GM18867 (cell line): ENCODE data around the gene ACLY.
"Not testable (repeated sequence)": the region's sequence is repeated elsewhere in the genome, so short reads cannot be mapped to it uniquely, and the experiment has no call there.

Experiments used
- ATAC-seq: cut with Tn5 transposase; IDR thresholded peaks from one replicate; pipeline ENCODE4 v1.9.1; 2021; ENCODE audit warnings: mild to moderate bottlenecking, moderate library complexity; ENCODE audit not compliant: unreplicated experiment

ACLY gene

DNA sequence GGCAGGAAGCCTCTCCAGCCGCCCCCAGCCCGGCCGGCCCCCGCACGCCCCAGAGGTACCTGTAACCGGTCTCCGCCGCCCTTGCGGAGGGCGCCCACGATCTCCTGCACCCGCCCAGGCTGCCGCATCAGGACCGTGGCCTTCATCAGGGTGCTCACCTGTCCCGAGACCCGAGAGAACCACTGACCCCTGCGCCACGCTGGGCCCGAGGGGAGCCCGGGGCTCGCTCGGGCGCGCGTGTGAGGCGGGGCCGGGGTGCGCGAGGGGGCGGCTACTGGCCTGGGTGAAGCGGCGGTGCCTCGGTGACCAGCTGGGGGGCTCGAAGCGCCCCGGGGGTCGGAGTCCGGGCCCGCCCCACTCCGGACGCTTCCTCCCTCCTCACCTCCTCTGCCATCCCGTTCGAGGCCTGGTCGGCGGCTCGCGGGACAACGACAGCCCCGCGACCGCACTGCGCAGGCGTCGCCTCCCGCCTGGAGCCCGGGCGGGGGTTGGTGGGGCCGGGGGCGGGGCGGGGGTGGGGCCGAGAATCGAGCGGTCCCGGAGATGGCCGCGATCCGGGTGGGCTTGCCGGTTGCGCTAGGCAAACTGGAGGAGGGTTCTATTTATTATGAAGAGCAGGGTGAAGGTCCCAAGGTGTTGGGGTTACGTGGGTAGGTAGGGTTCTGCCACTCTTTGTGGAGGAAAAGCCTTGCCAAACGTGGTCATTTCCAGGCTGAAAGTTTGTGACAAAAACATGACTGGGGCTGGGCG is 82.8 kb downstream of the ACLY start, which contains the start of gene NT5C3B:
NT5C3B (minus strand) TSS at position 433 of the 750 bp plus-strand sequence; CDS start at position 394, 39 bp downstream.
- ATAC-seq: peak; percentile 54

DNA sequence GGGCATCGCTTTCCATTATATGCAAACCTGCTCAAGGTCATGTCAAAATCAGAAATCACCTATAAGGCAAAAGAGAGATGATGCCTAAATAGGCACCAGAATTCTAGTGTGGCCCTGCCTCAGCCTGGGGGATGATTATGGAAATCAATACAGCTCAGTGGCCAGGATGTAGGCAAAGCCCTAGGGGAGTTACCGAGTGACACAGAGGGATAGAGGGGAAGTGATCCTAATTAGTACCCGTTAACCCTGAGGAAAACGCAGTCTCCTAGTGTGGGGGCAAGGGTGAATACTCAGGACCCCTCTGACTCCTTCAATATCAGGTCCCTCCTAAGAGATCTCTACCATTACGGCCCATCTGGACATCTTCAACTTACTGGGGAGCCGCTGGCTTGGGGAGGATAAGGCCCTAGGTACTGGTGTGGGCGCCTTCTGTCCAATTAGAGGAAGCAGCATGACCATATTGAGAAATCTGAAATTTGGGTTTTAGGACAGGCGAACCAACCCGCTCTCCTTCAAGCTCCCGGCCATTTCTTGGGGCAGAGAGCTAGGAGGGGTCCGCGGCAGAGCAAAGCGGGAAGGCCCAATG is 83.4 kb downstream of the ACLY start:
- peak; percentile 23 for ATAC-seq

DNA sequence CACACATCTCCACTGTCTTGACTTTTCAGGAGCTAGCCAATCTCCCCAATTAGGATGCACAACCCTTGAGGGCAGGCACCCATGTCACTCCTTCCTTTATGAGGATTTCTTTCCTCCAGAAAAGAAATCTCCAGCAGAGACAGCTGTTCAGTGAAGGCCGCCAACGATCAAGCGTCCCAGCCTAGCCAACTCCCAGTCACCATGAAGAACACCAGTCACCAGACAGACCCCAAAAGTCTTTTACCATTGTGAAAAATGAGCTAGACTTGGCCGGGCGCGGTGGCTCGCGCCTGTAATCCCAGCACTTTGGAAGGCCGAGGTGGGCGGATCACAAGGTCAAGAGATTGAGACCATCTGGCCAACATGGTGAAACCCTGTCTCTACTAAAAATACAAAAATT is 88.8 kb downstream of the ACLY start:
- ATAC-seq: not testable (repeated sequence)

DNA sequence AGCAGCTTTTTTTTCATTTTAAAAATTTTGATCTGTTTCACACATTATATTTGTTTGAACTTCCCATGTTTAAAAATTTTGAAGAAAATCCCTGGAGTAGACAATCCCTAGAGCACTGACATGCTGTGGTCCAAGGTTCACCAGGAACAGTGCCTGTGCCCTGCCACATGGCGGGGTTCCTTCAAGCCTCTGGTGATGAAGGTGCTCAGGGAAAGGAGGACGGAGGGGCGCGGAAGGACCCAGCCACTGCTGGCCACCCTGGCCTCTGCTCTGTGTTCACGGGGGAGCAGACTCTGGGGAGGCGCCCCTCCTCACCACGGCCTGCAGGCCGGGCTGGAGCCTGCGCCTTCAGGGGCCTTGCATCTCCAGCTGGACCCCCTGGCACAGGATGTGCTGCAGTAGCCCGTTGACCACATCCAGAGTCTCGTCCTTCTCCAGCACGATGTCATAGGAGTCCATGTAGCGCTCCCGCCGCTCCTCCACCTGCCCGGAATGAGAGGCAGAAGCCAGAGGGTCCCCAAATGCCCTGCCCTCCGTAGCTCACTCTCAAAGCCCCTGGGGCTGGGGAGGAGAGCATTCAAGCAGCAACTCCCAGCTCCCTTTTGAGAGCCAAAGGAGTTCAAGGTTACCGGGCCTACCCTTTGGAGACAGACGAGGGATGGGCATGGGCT is 93.4 kb downstream of the ACLY start:
- ATAC-seq: no peak

DNA sequence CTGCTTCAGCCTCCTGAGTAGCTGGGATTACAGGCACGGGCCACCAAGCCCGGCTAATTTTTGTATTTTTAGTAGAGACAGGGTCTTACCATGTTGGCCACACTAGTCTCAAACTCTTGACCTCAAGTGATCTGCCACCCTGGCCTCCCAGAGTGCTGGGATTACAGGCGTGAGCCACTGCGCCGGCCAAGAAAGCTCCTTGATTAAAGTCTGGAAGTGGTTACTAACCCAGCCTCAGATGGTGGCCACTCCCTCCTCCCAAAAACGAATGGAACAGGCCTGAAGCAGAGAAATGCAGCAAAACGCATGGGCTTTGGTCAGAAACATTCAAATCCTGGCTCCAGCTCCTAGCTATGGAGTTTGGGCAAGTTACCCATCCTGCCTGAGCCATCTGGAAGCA is 94.7 kb downstream of the ACLY start:
- ATAC-seq: no peak

DNA sequence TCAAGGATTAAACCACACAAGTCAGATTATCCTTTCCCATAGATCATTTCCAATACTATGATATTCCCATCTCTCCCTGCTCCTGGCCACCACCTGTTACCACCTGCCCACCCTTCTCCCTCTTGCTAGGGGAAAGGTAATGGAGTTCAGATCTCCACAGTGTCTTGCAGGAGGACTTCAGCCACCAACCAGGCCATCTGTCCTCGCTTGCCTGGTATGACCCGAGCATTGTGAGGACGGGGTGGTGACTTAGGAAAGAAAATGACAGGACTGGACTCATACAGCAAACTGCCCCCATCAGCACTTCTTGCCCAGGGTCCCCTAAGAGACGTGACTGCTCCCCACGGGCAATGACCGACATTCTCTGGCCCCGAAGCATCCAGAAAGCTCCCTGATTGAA is 95.2 kb downstream of the ACLY start:
- ATAC-seq: no peak

DNA sequence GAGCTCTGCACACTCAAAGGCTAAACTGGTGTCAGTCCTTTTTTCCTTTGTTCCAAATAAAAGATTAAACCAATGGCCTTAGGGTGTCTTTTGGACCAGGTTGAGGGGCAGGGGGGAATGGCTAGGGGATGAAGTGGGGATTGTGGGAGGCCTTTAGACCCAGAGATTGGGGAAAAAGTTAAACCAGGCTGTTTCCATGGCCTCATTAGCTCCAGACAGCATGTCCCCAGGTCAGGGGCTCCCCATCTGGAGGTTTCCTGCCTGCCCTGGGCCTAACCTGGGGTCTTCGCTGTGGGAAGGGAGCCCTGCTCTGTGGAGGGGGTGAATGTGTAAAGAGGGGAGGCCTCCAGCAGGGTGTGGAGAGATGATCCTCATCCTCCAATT is 95.6 kb downstream of the ACLY start:
- ATAC-seq: no peak

DNA sequence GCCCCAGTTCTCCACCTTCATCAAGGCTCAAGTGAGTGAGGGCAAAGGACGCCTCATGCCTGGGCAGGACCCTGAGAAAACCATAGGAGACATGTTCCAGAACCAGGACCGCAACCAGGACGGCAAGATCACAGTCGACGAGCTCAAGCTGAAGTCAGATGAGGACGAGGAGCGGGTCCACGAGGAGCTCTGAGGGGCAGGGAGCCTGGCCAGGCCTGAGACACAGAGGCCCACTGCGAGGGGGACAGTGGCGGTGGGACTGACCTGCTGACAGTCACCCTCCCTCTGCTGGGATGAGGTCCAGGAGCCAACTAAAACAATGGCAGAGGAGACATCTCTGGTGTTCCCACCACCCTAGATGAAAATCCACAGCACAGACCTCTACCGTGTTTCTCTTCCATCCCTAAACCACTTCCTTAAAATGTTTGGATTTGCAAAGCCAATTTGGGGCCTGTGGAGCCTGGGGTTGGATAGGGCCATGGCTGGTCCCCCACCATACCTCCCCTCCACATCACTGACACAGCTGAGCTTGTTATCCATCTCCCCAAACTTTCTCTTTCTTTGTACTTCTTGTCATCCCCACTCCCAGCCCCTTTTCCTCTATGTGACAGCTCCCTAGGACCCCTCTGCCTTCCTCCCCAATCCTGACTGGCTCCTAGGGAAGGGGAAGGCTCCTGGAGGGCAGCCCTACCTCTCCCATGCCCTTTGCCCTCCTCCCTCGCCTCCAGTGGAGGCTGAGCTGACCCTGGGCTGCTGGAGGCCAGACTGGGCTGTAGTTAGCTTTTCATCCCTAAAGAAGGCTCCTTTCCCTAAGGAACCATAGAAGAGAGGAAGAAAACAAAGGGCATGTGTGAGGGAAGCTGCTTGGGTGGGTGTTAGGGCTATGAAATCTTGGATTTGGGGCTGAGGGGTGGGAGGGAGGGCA is 96.3 kb downstream of the ACLY start:
- no peak for ATAC-seq

DNA sequence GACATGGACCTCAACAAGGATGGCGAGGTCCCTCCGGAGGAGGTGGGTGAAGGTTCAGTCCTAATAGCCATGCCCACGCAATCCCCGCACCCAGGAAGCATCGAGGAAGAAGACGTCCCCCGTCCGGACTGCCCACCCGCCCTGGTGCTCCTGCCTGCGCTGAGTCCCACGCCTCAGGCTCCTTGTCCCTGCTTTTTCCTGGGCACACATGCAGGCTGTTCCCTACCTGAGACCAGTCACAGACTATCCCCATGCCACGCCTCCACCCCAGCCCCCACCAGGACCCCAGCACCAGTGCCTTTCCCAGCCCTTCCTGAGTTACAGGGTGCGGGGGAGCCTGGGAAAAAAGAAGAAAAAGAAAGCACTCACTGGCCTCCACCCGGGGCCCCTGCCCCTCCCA is 97.0 kb downstream of the ACLY start:
- ATAC-seq: no peak

DNA sequence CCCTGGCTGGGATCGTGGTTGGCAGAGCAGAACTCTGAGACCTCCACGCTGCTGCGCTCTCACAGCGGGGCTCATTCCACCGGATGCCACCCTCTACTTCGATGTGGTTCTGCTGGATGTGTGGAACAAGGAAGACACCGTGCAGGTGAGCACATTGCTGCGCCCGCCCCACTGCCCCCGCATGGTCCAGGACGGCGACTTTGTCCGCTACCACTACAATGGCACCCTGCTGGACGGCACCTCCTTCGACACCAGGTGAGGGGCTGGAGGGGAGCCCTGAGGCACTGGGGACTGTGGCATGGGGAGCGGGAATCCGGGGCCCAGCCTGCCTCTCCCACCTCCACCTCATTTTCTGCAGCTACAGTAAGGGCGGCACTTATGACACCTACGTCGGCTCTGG is 100.7 kb downstream of the ACLY start:
- ATAC-seq: no peak
